GM23338 (cell line): ENCODE data around the gene DYNLT3.

ENCODE experiments used
- CTCF ChIP-seq, 2 experiments: fragments of 200-600 bp in 1 of 2; sonication (generic) in 1 of 2; conservative IDR thresholded peaks; 2 replicates each; pipeline versions ENCODE4 v1.5.1 to v1.6.1; 2016 to 2017; ENCODE audit warnings: antibody characterized with exemption in 2 of 2, low read depth in 2 of 2, mild to moderate bottlenecking in 2 of 2, moderate library complexity in 1 of 2
- POLR2AphosphoS5 ChIP-seq: IDR thresholded peaks from 2 replicates; pipeline ENCODE4 v1.6.1; 2016; ENCODE audit warnings: antibody characterized with exemption, low read depth

DNA sequence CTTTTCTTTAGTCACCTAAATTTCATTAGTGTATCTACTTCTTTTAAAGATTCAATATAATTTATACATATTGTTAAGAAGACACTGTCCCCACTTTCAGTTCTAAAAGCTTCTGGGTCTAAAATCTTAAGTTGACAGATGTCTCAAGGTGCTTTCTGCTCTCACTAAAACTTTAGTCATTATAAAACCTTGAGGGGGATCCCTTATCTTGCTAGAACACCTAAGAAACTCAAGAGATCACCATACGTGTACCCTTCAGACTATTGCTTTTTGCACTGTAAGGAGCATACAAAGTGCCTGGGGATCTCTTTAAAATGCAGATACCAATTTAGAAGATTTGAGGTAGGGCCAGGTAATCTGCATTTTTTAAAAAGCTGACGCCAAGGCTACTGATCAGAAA is 37.4 kb downstream of the DYNLT3 start:
- TF ChIP-seq CTCF (conservative IDR thresholded peaks at IDR 0.05; ENCODE audit: low read depth in 2 of 2) (no peak), POLR2AphosphoS5 (no peak)
